ENCODE data around the gene ZNF440.
"Not testable (repeated sequence)": the region's sequence is repeated elsewhere in the genome, so short reads cannot be mapped to it uniquely, and the experiment has no call there.

The ZNF440 gene

DNA sequence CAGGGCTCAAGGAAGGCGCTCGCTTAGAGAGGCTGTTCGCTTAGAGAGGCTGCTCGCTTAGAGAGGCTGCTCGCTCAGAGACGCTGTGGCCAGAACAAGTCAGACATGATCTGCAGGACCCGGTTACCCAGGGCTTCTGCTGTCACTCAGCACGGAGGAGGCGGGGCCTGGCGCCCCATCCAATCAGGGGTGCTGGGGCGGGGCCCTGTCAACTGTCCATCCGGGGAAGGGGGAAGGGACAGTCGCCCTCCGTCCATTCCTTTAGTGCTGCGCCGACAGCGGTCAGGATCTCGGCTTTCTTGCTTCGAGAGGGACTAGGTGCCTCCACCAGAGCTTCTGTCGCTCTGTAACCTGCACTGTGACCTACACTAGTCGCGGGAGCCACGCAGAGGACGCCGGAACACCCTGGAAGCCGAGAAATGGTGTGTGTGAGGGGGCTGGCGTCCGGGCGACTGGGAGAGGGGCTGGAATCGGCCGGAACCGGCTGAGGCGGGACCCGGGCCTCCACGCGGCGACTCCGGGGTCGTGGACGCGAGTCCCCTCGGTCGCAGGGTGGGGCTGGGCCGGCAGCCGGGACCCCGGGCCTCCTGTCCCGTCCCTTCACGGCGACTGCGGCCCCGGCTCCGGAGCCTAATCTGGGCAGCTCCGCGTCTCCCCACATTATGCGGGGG lies at the start of gene ZNF440:
Gene ZNF440 (plus strand): TSS at position 245 of the 671 bp plus-strand sequence. CDS start 175 bp downstream, at position 420.
- peak; percentile 84 to 87 for DNase-seq

DNA sequence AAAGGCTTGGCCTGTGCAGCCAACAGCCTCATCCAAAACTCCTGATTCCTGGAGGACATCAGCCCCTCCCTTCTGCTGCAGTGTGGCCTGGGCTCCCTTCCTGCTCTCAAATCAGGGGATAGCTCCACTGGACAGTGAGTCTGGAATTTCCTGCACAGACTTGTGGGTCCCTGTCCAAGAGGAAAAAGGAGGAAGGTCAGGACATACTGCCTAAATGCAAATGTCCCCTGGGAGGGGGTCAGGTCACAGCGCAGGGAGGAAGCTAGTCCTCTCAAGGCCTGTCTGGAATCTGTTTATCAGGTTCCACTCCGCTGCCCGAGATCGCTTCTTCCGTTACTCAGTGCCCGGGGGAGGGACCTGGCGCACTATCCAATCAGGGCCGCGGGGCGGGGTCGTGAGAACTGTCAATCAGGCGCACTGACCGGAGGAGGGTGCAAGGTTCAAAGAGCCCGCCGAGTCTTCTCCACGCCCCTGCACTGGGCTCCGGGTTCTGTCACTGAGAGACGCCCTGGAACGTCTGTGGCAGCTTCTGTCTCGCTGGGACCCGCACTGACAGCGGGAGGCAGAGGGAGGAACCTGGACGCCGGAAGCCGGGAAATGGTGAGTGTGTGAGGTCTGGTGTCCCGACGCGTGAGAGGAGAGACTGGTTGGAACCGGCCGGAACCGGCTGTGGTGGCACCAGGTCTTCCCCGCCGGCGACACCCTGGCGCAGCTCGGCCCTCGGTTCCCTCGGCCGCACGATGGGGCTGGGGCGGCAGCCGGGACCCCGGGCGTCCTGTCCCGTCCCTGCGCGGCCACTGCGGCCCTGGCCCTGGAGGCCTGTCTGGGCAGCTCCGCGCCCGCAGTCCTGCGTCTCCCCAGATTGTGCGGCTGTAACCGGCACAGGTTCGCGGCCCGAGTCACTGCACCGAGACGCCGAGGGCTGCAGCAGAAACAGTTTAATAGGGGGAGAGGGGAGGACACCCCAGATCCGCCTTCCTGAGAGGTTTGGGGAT lies 47.2 kb upstream of the ZNF440 start, which contains the start of gene ZNF441:
Gene ZNF441 (plus strand): TSS at position 404 of the 995 bp plus-strand sequence. CDS start 194 bp downstream, at position 598.
- peak; percentile 91 to 93 for DNase-seq

DNA sequence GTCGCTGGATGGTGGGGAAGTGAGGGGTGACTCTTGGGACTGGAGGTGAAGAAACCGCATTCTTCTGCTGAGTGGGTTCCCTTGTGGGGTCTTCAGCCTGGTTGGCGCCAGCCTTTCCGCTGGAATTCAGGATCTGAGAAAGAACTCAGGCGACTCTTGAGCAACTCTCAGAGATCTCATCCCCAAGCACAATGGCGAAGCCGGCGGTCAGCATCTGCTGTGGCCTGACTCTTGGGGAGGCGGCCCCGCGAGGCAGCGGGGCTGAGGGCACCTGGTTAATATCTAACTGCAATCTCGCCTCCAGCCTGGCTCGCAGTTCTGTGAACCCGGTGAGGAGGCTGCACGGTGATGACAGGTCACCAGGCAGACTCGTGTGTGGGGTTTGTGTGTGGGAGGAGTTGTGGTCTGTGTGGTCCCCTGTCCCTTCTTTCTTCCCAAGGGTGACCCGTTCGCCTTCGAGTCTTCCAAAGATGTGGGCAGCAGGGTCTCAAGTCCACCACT lies 46.4 kb upstream of the ZNF440 start:
- DNase-seq = peak; percentile 9 to 24

DNA sequence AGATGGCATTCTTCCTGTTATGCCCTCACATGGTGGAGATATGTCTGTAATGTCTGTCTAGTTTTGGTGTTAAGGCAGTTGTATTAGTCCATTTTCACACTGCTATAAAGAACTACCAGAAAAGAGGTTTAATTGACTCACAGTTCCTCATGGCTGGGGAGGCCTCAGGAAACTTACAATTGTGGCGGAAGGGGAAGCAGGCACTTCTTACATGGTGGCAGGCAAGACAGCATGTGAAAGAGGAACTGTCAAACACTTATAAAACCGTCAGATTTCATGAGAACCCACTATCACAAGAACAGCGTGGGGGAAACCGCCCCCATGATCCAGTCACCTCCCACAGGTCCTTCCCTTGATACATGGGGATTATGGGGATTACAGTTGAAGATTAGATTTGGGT lies 44.1 kb upstream of the ZNF440 start:
- DNase-seq = no peak

DNA sequence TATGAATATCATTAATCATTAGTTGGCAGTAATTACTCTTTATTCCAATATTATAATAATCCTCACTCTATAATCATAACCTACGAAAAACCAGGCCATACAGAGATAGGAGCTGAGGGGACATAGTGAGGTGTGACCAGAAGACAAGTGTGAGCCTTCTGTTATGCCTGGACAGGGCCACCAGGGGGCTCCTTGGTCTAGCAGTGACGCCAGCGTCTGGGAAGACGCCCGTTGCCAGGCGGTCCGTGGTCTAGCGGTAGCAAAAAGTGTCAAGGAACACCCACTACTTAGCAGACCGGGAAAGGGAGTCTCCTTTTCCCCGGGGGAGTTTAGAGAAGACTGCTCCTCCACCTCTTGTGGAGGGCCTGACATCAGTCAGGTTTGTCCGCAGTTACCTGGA lies 42.6 kb upstream of the ZNF440 start:
- not testable (repeated sequence) for DNase-seq

DNA sequence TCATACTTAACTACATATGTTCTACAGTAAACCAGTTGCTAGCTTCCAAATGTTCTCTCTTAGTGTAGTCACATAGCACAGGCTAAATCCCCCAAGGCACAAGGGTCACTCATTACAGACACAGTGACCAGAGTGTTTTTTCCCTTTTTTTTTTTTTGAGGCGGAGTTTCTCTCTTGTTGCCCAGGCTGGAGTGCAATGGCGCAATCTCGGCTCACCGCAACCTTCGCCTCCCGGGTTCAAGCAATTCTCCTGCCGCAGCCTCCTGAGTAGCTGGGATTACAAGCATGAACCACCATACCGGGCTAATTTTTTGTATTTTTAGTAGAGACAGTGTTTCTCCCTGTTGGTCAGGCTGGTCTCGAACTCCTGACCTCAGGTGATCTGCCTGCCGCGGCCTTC lies 37.4 kb upstream of the ZNF440 start:
- DNase-seq = not testable (repeated sequence)

DNA sequence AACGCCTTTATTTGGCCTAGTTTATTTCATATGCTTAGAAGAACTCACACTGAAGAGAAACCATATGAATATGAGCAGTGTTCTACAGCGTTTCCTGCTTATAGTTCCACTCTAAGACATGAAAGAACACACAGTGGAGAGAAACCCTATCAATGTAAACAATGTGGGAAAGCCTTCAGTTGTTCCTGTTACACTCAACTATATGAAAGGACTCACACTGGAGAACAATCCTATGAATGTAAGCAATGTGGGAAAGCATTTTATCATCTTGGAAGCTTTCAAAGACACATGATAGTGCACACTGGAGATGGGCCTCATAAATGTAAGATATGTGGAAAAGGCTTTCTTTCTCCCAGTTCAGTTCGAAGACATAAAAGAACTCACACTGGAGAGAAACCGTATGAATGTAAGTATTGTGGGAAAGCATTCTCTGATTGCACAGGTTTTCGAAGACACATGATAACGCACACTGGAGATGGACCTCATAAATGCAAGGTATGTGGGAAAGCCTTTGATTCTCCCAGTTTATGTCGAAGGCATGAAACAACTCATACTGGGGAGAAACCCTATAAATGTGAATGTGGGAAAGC lies 33.5 kb upstream of the ZNF440 start:
- DNase-seq = no peak

DNA sequence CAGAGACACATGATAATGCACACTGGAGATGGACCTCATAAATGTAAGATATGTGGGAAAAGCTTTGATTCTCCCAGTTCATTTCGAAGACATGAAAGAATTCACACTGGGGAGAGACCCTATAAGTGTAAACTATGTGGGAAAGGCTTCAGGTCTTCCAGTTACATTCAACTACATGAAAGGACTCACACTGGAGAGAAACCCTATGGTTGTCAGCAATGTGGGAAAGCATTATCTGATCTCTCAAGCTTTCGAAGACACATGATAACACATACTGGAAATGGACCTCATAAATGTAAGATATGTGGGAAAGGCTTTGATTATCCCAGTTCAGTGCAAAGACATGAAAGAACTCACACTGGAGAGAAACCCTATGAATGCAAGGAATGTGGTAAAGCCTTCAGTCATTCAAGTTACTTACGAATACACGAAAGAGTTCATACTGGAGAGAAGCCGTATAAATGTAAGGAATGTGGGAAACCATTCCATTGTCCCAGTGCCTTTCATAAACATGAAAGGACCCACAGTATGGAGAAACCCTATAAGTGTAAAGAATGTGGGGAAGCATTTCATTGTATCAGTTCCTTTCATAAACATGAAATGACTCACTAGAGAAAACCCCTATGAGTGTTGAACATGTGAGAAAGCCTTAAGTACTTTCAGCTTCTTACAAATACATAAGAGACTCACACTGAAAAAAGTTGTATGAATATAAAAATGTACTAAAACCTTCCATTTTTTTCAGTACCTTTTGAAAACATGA lies 32.6 kb upstream of the ZNF440 start:
- DNase-seq = no peak

DNA sequence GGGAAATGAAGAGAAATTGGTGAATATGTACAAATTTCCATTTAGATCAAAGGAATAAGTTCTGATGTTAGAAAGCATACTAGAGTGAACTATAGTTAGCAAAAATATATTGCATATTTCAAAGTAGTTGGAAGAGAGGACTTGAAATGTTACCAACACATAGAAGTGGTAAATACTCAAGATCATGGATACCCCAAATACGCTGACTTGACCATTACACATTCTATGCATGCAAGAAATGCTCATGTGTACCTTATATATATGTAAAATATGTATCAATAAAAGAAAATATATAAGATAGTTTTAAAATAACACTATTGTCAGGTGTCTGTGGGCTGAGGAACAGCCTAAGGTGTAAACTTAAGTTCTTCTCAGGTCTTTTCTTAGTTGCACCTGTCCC lies 30.3 kb upstream of the ZNF440 start:
- no peak for DNase-seq

DNA sequence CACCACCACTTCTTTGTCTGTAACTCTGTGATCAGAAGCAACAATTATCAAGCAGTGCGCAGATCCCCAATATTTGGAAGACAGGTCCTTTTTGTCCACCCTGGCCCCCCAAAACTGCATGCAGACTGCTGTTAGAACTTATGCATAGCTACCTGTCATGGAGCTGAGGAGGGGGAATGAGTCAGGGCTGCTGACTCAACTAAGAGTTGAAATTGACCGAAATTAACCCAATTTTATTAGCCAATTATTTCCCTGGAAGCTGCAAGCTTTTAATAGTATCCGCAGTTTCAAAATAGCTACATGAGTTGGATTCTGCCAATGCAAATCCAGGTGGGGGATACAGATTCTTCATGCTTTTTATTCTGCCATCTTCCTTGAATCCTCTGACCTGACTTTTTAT lies 29.7 kb upstream of the ZNF440 start:
- DNase-seq = no peak

DNA sequence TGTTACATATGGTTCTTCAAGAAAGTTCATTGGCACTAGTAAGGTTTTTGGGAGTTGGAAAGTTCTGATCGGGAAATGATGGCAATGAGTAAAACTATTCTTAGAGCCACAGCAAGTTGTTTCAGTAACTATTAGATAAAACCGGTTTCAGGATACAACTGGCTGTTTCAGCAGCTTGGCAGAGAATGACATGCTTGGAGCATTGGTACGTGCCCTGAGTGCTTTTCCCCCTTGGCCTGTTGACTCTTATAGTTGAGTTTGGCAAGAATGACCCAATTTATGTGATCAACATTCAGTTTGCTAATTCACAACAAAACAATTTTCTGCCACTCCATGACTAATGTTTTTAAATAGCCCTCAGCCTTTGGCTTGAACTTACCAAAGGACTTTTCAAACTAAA lies 26.5 kb upstream of the ZNF440 start:
- DNase-seq = no peak

DNA sequence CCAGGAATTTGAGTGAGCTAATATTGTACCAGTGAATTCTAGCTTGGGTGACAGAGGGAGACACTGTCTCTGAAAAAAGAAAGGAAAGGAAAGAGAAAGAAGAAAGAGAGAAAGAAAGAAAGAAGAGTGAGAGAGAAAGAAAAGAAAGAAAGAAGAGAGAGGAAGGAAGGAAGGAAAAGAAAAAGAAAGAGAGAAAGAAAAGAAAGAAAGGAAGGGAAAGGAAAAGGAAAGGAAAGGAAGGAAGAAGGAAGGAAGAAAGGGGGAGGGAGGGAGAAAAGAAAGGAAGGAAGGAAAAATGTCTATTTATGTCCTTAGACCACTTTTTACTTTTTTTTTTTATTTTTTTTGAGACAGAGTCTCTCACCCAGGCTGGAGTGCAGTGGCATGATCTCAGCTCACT lies 21.1 kb upstream of the ZNF440 start:
- no peak for DNase-seq

DNA sequence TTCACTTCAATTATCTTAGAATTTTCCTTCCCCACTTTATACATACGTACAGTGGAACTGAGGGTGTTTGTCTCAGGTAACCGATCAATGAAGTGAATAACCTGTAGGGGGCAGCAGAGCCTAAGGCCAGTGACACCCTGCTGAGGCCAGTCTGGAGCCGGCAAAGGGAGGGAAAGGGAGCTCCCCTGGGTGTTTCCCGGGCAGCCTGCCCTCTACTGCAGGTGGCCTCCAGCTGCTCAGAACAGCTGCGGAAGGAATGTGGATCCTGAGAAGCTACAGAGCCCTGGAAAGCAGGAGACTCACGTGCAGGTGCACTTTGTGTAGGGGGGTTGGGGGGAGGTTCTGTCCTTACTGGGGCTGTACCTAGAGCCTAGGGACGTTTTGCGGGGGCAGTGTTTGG lies 16.6 kb upstream of the ZNF440 start:
- DNase-seq = peak; percentile 78 to 88

DNA sequence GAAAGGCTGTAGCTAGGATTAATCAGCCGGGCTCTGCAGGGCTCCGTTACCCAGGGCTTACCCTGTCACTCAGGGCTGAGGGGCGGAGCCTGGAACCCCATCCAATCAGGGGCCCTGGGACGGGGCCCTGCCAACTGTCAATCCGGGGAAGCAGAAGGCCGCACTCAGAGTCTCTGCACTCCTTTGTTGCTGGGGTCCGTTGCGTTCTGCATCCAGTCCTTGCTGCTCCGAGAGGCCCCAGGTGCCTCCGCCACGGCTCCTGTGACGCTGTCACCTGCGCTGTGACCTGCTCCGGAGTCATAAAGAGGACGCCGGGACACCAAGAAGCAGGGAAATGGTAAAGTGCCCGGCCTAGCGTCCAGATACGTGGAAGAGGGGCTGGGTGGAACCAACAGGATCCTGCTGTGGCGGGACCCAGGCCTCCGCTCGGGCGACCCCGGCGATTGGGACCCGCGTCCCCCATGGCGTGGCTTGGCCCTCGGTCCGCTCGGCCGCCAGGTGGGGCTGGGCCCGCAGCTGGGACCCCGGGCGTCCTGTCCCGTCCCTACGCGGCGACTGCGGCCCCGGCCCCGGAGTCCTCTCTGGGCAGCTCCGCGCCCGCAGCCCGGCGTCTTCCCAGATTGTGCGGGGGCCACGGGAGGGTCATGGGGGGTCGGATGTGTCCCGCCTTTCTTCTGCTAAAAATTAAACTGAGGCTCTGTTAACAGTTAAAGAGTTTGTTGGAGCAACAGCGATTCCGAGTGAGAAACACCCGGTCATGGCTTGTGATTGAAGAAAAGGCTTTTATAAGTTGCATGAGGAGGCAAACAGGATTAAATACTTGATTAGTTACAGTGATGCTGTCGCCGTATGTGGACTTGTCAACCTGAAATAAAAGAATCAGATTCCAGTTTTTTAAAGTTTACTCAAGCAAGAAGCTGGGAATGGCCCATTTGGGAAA lies 15.4 kb upstream of the ZNF440 start, which contains the start of gene ZNF491:
Gene ZNF491 (plus strand): TSS at position 133 of the 940 bp plus-strand sequence. CDS start 7,431 bp downstream, outside the sequence.
- DNase-seq = peak; percentile 83 to 86

DNA sequence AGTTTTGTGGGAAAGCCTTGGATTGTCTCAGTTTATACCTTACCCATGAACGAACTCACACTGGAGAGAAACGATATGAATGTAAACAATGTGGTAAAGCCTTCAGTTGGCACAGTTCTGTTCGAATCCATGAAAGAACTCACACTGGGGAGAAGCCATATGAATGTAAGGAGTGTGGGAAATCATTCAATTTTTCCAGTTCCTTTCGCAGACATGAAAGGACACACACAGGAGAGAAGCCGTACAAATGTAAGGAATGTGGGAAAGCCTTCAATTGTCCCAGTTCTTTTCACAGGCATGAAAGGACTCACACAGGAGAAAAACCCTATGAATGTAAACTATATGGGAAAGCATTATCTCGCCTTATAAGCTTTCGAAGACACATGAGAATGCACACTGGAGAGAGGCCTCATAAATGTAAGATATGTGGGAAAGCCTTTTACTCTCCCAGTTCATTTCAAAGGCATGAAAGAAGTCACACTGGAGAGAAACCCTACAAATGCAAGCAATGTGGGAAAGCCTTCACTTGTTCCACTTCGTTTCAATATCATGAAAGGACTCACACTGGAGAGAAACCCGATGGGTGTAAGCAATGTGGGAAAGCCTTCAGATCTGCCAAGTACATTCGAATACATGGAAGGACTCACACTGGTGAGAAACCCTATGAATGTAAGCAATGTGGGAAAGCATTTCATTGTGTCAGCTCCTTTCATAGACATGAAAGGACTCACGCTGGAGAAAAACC lies 7.5 kb upstream of the ZNF440 start:
- DNase-seq = no peak

DNA sequence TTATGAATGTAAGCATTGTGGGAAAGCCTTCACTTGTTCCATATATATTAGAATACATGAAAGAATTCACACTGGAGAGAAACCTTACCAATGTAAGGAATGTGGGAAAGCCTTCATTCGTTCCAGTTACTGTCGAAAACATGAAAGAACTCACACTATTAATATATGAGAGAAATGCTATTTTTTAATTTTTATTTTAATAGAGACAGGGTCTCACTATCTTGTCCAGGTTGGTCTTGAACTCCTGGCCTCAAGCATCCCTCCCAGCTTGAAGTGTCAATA lies 7.0 kb upstream of the ZNF440 start:
- DNase-seq = no peak

DNA sequence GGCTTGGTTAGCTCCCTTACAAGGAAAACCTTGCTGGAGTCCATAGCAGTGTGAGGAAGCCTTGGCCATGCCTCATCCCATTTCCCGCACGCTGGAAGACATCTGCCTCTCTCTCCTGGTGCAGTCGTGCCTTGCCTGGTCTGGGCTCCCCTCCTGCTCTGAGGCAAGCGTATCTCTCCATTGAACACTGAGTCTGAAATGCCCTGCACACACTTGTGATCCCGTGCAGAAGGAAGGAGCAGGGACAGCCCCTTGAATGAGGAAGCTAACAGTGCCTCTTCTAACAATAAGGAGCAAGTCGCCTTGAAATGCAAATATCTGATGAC lies 407 bp upstream of the ZNF440 start:
- DNase-seq = no peak

DNA sequence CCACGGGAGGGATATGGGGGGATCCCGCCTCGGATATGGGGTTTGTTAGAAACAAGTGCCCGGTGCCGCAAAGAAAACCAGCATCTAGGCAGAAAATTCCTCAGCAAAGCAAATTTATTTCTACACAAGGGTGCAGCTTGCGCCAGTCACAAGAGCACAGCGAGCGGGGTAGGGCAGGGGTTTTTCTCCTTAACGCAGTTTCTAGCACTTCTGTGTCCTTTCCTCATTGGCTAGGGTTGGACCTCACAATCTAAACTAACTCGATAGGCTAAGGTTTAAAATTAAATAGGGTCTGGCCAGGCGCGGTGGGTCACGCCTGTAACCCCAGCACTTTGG lies 595 bp downstream of the ZNF440 start:
- no peak for DNase-seq

DNA sequence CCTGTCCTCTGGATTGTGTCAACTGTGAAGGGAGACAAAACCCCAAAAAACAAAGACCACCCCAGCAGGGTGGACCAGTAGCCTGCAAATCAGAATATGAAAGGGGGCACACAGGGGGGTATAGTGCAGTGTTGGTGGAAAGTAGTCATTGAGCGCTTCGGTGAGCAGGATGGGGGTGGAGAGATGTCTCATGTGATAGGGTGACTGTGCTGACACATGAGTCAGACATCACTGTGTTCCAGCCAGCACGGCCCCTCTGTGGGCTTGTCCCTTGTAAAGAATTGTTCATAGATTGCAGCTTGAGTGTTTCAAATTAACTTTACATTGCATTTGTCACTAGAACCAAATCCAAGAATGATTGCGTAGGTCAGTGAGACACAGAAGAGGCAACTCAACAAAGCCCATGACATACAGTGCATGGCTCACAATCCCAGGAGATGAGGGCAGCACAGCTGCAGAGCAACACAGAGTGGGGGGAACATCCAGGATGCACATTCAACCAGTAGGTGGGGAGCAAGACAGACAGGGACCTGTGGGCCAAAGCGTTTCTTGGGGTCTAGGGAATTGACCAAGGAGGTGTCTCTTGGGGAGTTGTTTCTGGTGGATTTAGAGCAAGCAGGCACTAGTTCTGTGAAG lies 7.5 kb downstream of the ZNF440 start:
- no peak for DNase-seq
